ELR (cell line): ENCODE data around the gene FANK1.
"Not testable (repeated sequence)": the region's sequence is repeated elsewhere in the genome, so short reads cannot be mapped to it uniquely, and the experiment has no call there.

Experiments
- DNase-seq: peaks from one replicate; pipeline ENCODE4 v3.0.0-alpha.2; 2015; ENCODE audit warnings: low read depth

FANK1 gene

DNA sequence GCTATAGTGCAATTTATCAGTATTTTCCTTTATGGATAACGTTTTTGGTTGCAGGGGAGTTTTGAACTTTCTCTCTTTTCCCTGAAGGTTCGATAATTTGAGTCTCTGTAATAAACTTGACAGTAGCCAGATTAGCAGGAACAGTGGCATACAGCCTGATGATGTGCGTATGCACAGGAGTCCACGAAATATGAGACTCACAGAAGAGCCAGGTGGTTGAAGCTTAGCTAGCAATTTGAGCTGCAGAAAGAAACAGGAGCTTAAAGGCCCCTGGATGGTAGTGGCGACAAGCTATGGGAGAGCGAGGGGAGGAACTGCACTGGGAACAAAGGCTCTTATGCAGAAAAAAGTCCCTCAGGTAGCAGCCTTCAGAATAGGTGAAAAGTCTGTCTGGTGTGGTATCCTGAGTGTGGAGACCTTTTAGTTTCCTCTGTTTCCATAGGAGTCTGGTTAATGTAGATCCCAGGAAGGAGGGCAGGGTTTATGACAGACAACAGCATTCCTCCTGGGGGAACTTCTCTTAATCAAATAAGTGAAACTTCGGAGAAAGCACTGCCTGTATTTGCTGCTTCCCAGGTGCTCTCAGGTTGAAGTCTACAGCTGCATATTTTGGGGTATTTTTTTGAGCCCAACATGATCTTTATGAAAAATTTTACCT, 32.7 kb downstream of the FANK1 start:
- no peak for DNase-seq

DNA sequence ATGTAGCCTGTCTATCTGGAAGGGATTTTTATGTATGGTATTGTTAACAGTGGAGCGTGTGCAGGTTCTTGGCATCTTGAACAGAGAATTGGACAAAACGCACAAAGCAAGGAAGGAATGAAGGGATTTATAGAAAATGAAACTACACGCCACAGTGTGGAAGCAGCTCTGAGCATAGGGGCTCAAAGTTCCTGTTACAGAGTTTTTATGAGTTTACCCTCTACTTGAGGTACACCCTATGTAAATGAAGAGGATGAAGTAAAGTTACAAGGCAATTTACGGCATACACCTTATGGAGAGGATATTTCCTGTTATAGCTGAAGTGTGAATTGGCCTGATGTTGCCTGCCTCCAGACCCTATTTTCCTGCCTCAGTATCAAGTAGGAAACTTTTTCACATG, 33.3 kb downstream of the FANK1 start:
- no peak for DNase-seq

GRCh38 chr10:125933693-125934092, 37.3 kb downstream of the FANK1 start:
- DNase-seq: no peak

GRCh38 chr10:125936331-125936730, 40.0 kb downstream of the FANK1 start:
- DNase-seq: no peak

- no peak for DNase-seq
Measured at GRCh38 chr10:125940515-125940914, 44.2 kb downstream of the FANK1 start.

GRCh38 chr10:125951290-125951689, 54.9 kb downstream of the FANK1 start:
- no peak for DNase-seq

- DNase-seq: peak; percentile 20
Measured at GRCh38 chr10:125953778-125954385, 57.5 kb downstream of the FANK1 start.

GRCh38 chr10:125955766-125956165, 59.4 kb downstream of the FANK1 start:
- no peak for DNase-seq

DNA sequence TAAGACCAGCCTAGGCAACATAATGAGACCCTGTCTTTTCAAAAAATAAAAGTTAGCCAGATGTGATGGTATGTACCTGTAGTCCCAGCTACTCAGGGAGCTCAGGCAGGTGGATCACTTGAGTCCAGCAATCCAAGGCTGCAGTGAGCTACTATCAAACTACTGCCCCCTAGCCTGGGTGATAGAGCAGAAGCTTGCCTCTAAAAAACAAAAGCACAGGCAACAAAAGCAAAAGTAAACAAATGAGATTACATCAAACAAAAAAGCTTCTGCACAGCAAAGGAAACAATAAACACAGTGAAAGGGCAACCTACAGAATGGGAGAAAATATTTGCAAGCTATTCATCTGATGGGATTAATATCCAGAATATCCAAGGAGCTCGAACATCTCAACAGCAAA, 65.4 kb downstream of the FANK1 start:
- DNase-seq: no peak

GRCh38 chr10:125962200-125962599, 65.8 kb downstream of the FANK1 start:
- DNase-seq: no peak

DNA sequence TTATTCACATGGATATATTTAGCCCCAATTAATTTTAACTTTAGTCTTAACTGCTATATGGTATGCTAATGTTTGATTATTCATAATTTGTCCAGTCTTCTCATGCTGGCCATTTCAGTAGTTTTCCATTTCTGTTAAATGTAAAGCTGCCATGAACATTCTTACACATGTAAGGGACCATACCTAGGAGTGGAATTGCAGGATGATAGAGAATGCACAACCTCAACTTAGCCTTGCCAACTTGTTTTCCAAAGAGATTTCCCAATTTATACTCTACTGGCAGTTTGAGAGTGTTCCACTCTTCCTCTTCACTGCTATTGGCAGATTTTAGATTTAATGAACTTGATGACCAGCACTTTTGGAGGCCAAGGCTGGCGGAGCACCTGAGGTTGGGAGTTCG, 68.2 kb downstream of the FANK1 start:
- no peak for DNase-seq

- DNase-seq: no peak
Measured at GRCh38 chr10:125967533-125967932, 71.2 kb downstream of the FANK1 start.

DNA sequence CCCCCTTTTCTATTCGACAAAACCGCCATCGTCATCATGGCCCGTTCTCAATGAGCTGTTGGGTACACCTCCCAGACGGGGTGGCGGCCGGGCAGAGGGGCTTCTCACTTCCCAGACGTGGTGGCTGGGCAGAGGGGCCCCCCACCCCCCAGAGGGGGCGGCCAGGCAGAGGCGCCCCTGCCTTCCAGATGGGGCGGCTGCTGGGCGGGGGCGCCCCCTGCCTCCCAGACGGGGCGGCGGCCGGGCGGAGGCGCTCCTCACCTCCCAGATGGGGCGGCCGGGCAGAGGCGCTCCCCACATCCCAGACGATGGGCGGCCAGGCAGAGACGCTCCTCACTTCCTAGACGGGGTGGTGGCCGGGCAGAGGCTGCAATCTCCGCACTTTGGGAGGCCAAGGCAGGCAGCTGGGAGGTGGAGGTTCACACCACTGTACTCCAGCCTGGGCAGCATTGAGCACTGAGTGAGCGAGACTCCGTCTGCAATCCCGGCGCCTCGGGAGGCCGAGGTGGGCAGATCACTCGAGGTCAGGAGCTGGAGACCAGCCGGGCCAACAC, 73.8 kb downstream of the FANK1 start:
- not testable (repeated sequence) for DNase-seq

DNA sequence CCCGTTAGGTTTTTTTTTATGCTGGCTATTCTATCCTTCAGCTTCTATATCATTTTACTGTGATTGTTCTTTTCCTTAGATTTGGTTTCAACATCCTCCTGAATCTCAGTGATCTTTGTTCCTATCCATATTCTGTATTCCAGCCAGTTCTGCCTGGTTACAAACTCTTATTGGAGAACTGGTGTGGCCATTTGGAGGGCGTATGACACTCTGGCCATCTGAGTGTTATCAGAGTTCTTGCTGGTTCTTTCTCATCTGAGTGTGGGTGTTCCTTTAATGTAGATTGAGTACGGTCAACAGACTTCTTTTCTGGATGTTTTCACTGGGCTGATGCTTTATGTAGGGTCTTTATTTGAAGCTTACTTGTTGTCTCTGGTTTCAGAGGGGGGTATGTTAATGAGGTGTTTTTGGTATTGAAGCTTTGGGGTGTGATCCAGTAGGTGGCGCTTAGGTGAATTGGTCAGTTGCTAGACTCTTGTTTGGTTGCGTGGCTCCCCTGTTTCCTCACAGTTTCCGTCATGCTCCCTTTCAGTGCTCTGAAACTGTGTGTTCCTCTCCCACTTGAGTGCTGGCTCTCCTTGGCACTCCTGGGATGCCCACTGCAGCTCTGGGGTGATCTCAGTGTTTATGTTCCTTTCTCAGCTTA, 80.7 kb downstream of the FANK1 start:
- no peak for DNase-seq

GRCh38 chr10:125979976-125980375, 83.6 kb downstream of the FANK1 start:
- no peak for DNase-seq

- no peak for DNase-seq
Measured at GRCh38 chr10:125980521-125981035, 84.2 kb downstream of the FANK1 start.

- peak; percentile 78 for DNase-seq
Measured at GRCh38 chr10:125982260-125982948, 86.0 kb downstream of the FANK1 start.

DNA sequence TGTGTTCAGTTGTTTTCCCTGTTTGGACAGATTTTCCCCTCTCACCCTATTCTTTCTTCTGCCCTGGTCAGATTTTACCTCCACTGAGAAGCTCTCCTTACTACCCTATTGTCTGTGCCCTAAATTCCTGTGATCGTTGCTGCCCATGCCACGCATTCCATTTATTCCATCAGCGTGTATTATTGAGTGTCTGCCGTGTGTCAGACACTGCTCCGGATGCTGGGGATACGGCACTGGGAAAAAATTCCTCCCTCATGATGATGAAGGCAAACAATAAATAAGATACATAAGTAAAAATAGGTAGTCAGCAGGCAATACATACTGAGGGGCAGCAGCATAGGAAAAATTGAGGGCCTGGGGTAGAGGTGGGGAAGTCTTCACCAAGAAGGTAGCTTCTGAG, 86.8 kb downstream of the FANK1 start:
- DNase-seq: no peak

DNA sequence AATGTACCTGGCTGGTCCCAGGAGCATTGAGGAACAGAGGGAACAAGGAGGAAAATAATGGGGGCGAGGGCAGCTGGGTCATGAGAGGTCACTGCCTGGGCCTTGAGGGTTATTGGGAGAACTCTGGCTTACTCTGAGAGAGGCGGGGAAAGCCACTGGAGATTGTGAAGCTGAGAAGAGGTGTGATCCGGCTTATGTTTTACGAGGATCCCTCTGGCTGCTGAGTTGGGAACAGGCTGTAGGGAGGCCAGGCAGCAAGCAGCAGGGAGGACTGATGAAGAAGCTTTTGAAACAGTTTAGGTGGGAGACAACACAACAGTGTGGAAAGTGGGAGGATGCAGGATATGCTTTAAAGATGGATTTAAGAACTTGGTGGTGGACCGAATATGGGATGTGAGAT, 87.3 kb downstream of the FANK1 start:
- no peak for DNase-seq

DNA sequence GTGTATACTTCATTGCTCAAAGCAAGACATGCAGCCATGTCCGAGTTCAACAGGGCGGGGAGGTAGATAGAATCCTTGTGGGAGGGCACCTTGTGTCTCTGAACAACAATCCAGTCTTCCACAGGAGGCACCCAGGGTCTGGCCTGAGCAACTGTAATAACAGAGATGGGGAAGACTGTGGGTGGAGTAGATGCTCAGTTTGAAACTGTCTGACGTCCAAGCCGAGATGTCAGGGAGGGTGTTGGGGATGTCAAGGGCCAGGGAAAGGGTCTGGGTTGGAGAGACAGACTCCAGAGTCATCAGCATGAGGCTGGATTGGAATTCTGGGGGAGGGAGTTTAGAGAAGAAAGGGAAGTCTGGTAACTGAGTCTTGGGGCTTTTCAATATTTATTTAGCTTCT, 88.0 kb downstream of the FANK1 start:
- DNase-seq: no peak

GRCh38 chr10:125984865-125985495, 88.6 kb downstream of the FANK1 start:
- DNase-seq: no peak
